K562 (cell line): ENCODE measurements around the gene SNX9. TPM values are rescaled to one million over a fixed set of nuclear protein-coding genes. Genes with fewer than 3 reads are reported as not detected.
"Not testable (repeated sequence)": the region's sequence is repeated elsewhere in the genome, so short reads cannot be mapped to it uniquely, and the experiment has no call there.

Experiments used
- ATAC-seq: fragments of 200-7000 bp; cut with Tn5 transposase; 3 replicates; pipeline ENCODE4 v1.9.1; 2020; ENCODE audit warnings: moderate library complexity
- BruUV-seq: library from RNA; stranded (reverse); fragments of 400-500 nt; replicated peaks from 2 replicates; lab custom pipeline; 2021; lab: Mats Ljungman, UMichigan
- CTCF ChIA-PET: fragments of 300-600 bp; formaldehyde crosslinking; extraction: SDS; loops from one replicate; lab custom pipeline; 2021; ENCODE audit warnings: low intra/inter-chr PET ratio; lab: Yijun Ruan, JAX
- POLR2A ChIA-PET: fragments of 300-600, 350-650 bp; sonication (Branson Sonifier 250); formaldehyde crosslinking; extraction: SDS; loops from one replicate; lab custom pipeline; 2021; ENCODE audit warnings: antibody characterized with exemption, inconsistent platforms; lab: Yijun Ruan, JAX
- DNase-seq, 4 experiments: peaks; one replicate each; pipeline versions ENCODE4 v3.0.0 to v3.0.0-alpha.2; 2011 to 2018; ENCODE audit warnings: low spot score in 3 of 4, mixed read lengths in 3 of 4; ENCODE audit errors: extremely low read depth in 1 of 4
- FAIRE-seq: peaks from 2 replicates; lab custom pipeline; 2011; peaks lifted over from hg19 to GRCh38; lab: Jason Lieb, UNC
- H2AFZ ChIP-seq: 2 replicates; pipeline ENCODE4 v1.6.0; 2011; ENCODE audit warnings: low read depth, low read length, control low read depth, inconsistent platforms
- H3K27ac ChIP-seq: fragments of 200-600 bp; 3 replicates; pipeline ENCODE4 v1.8.0; 2011; ENCODE audit warnings: low read depth, mild to moderate bottlenecking, control low read depth, inconsistent platforms, low read length, moderate library complexity, mixed read lengths; ENCODE audit errors: extremely low read depth
- H3K27me3 ChIP-seq, 2 experiments: fragments of 300-600 bp in 1 of 2; 2 replicates in 1 of 2; 3 replicates in 1 of 2; pipeline versions ENCODE4 v1.6.0 to v1.8.0; 2011; ENCODE audit warnings: inconsistent platforms in 2 of 2, low read length in 2 of 2, mild to moderate bottlenecking in 1 of 2, mixed read lengths in 1 of 2, moderate library complexity in 1 of 2; ENCODE audit not compliant: control insufficient read depth in 2 of 2, insufficient read depth in 2 of 2
- H3K36me3 ChIP-seq: fragments of 300-600 bp; 3 replicates; pipeline ENCODE4 v1.8.0; 2011; ENCODE audit warnings: mild to moderate bottlenecking, low read length, inconsistent platforms; ENCODE audit not compliant: control insufficient read depth, insufficient read depth
- H3K4me1 ChIP-seq, 2 experiments: fragments of 200-600 bp in 1 of 2; replicated peaks in 1 of 2; 2 replicates in 1 of 2; 3 replicates in 1 of 2; pipeline versions ENCODE4 v1.5.1 to v1.8.0; 2011; ENCODE audit warnings: inconsistent platforms in 2 of 2, low read length in 2 of 2, mild to moderate bottlenecking in 1 of 2, mixed read lengths in 1 of 2, moderate library complexity in 1 of 2; ENCODE audit not compliant: control insufficient read depth in 2 of 2, insufficient read depth in 2 of 2
- H3K4me2 ChIP-seq: 2 replicates; pipeline ENCODE4 v1.6.1; 2011; ENCODE audit warnings: low read length, control low read depth, inconsistent platforms, mixed read lengths; ENCODE audit not compliant: insufficient read depth
- H3K4me3 ChIP-seq: fragments of 200-600 bp; sonication (generic), shearing (Covaris generic); 2 replicates; pipeline ENCODE4 v1.5.1; 2016; ENCODE audit warnings: control low read depth, inconsistent platforms
- H3K79me2 ChIP-seq: fragments of 200-600 bp; 3 replicates; pipeline ENCODE4 v1.8.0; 2011; ENCODE audit warnings: low read length, inconsistent platforms; ENCODE audit not compliant: control insufficient read depth, insufficient read depth
- H3K9ac ChIP-seq, 2 experiments: 2 replicates each; pipeline versions ENCODE4 v1.6.0 to v1.6.1; 2011; ENCODE audit warnings: low read depth in 2 of 2, low read length in 2 of 2, control low read depth in 1 of 2, inconsistent platforms in 1 of 2, mild to moderate bottlenecking in 1 of 2, mixed read lengths in 1 of 2; ENCODE audit not compliant: insufficient read depth in 1 of 2
- H3K9me1 ChIP-seq: one replicate; pipeline ENCODE4 v1.6.0; 2011; ENCODE audit warnings: inconsistent platforms, mild to moderate bottlenecking, low read length, moderate library complexity; ENCODE audit not compliant: control insufficient read depth, insufficient read depth
- H3K9me3 ChIP-seq: replicated peaks from 2 replicates; pipeline ENCODE4 v1.5.1; 2011; ENCODE audit warnings: low read depth, low read length, inconsistent platforms; ENCODE audit not compliant: control insufficient read depth, insufficient read depth
- H4K20me1 ChIP-seq: replicated peaks from 2 replicates; pipeline ENCODE4 v1.6.1; 2011; ENCODE audit warnings: low read length, inconsistent platforms, mixed read lengths; ENCODE audit not compliant: control insufficient read depth, insufficient read depth
- WGBS: fragments of 100-300 bp; shearing (Covaris generic); methylation state at CpG from one replicate; pipeline ENCODE4 v1.1.6; 2016; ENCODE audit warnings: low coverage, mixed read lengths; ENCODE audit not compliant: insufficient coverage; ENCODE audit errors: missing lambda C conversion rate; 5-methylcytosine and 5-hydroxymethylcytosine counted together
- in situ Hi-C: fragments of 300-500 bp; cut with MboI; formaldehyde crosslinking; loops from 4 replicates; pipeline ENCODE4 v1.15.0; 2018; ENCODE audit warnings: inconsistent platforms, mixed read lengths
- intact Hi-C: fragments of 100-400 bp; cut with micrococcal nuclease; formaldehyde crosslinking; loops from 2 replicates; pipeline ENCODE4 v1.14.2; 2022
- polyA plus RNA-seq, 8 experiments: library from polyadenylated mRNA; depleted of rRNA in 4 of 8; stranded (reverse) in 5 of 8; unstranded in 3 of 8; fragments of >200 nt; fragmentation: Nextera tagmentation in 2 of 8; fragmentation: Illumina TruSeq in 1 of 8; extraction: Ambion mirVana in 2 of 8; extraction: Trizol in 1 of 8; gene quantifications; 2 replicates each; pipeline versions ENCODE4 v1.2.1 to v1.2.3, GENCODE V29; 2011 to 2014; ENCODE audit warnings: inconsistent platforms in 1 of 8, missing spikeins in 1 of 8
- total RNA-seq, 7 experiments: library from RNA; depleted of rRNA in 6 of 7; stranded (reverse); fragments of >200 nt in 6 of 7; fragmentation: Illumina TruSeq in 2 of 7; extraction: Trizol in 2 of 7; gene quantifications; 2 replicates each; pipeline versions ENCODE4 v1.2.1 to v1.2.3, GENCODE V29; 2011 to 2021; ENCODE audit warnings: low replicate concordance in 1 of 7
- TF ChIP-seq, protein P1 (sequence below): fragments of 450-650 bp; IDR thresholded peaks from 2 replicates; pipeline ENCODE4 v1.6.1; 2016; ENCODE audit warnings: borderline replicate concordance

The SNX9 gene
- total and polyA plus RNA-seq, 9 of the 15 experiments (the other 6 are each of a cell fraction or from before 2014, with no cell fraction given) = 6.0 to 81.7 (median 57.1) TPM

- TF ChIP-seq, protein P1, sequence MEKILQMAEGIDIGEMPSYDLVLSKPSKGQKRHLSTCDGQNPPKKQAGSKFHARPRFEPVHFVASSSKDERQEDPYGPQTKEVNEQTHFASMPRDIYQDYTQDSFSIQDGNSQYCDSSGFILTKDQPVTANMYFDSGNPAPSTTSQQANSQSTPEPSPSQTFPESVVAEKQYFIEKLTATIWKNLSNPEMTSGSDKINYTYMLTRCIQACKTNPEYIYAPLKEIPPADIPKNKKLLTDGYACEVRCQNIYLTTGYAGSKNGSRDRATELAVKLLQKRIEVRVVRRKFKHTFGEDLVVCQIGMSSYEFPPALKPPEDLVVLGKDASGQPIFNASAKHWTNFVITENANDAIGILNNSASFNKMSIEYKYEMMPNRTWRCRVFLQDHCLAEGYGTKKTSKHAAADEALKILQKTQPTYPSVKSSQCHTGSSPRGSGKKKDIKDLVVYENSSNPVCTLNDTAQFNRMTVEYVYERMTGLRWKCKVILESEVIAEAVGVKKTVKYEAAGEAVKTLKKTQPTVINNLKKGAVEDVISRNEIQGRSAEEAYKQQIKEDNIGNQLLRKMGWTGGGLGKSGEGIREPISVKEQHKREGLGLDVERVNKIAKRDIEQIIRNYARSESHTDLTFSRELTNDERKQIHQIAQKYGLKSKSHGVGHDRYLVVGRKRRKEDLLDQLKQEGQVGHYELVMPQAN = no peak
- TF ChIP-seq, all 486 proteins: peak for 0
These were observed 114.9 kb downstream of the SNX9 start (continued) for GRCh38 chr6:157937916-157938315.

GRCh38 chr6:157940375-157941036 lies 117.5 kb downstream of the SNX9 start:
- H3K4me2 ChIP-seq, H3K79me2 ChIP-seq, BruUV-seq, H2AFZ ChIP-seq, in situ Hi-C loops, H3K27ac ChIP-seq, H3K4me3 ChIP-seq, H3K4me1 ChIP-seq, ATAC-seq, POLR2A ChIA-PET, H3K9me3 ChIP-seq, H4K20me1 ChIP-seq, H3K9ac ChIP-seq, CTCF ChIA-PET, DNase-seq, FAIRE-seq, H3K9me1 ChIP-seq, H3K27me3 ChIP-seq: not testable (repeated sequence)
- H3K36me3 ChIP-seq = peaks cover 96% of the 10 kb centered on the region
- WGBS = 92% methylated on average over 12 of the region's 12 CpGs
- intact Hi-C loops = loop anchor here (10.0 kb wide), 1 partner anchor 626 kb away; no protein-coding TSS in a partner anchor
